ENCODE results near the gene DCLRE1A. TPM values are rescaled to one million over a fixed set of nuclear protein-coding genes. Genes with fewer than 3 reads are reported as not detected.
A peak's percentile ranks its signal among the peaks of the same experiment; 100 is the strongest.

The DCLRE1A gene
- total and polyA plus RNA-seq, 9 of the 15 experiments (the other 6 are each of a cell fraction or from before 2014, with no cell fraction given), result 8.5 to 25.5 (median 15.5) TPM

- TF ChIP-seq CTCFL (IDR thresholded peaks at IDR 0.05; ENCODE audit: borderline replicate concordance, insufficient read depth, low read depth, low read length, poor library complexity, severe bottlenecking), result no peak
- TF ChIP-seq ZNF224 (CRISPR knock-in tag; IDR thresholded peaks at IDR 0.05), result no peak
- 0 out of 2 replicates have a peak, but pooled peaks have one; percentile 4 for TF ChIP-seq CREM (IDR thresholded peaks at IDR 0.05; ENCODE audit: low read depth)
- no peak for TF ChIP-seq RNF2 (IDR thresholded peaks at IDR 0.05)
- TF ChIP-seq RFX5 (IDR thresholded peaks at IDR 0.05; ENCODE audit: low read depth, low read length), result no peak
- TF ChIP-seq NFE2 (IDR thresholded peaks at IDR 0.05; ENCODE audit: low read depth), result peak; percentile 80
- TF ChIP-seq, protein P1, sequence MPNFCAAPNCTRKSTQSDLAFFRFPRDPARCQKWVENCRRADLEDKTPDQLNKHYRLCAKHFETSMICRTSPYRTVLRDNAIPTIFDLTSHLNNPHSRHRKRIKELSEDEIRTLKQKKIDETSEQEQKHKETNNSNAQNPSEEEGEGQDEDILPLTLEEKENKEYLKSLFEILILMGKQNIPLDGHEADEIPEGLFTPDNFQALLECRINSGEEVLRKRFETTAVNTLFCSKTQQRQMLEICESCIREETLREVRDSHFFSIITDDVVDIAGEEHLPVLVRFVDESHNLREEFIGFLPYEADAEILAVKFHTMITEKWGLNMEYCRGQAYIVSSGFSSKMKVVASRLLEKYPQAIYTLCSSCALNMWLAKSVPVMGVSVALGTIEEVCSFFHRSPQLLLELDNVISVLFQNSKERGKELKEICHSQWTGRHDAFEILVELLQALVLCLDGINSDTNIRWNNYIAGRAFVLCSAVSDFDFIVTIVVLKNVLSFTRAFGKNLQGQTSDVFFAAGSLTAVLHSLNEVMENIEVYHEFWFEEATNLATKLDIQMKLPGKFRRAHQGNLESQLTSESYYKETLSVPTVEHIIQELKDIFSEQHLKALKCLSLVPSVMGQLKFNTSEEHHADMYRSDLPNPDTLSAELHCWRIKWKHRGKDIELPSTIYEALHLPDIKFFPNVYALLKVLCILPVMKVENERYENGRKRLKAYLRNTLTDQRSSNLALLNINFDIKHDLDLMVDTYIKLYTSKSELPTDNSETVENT (CRISPR knock-in tag; IDR thresholded peaks at IDR 0.05), result no peak
Observed at GRCh38 chr10:113843972-113844485, 9.9 kb downstream of the DCLRE1A start (continued).
